Middle frontal gyrus (tissue), 1 donor: Measurements from ENCODE around the gene BRD9.
"Not testable (repeated sequence)": the region's sequence is repeated elsewhere in the genome, so short reads cannot be mapped to it uniquely, and the experiment has no call there.

Experiments
- DNase-seq: peaks from one replicate; pipeline ENCODE4 v3.0.0-alpha.2; 2015; ENCODE audit warnings: low spot score; ENCODE audit errors: extremely low spot score

BRD9 gene

DNA sequence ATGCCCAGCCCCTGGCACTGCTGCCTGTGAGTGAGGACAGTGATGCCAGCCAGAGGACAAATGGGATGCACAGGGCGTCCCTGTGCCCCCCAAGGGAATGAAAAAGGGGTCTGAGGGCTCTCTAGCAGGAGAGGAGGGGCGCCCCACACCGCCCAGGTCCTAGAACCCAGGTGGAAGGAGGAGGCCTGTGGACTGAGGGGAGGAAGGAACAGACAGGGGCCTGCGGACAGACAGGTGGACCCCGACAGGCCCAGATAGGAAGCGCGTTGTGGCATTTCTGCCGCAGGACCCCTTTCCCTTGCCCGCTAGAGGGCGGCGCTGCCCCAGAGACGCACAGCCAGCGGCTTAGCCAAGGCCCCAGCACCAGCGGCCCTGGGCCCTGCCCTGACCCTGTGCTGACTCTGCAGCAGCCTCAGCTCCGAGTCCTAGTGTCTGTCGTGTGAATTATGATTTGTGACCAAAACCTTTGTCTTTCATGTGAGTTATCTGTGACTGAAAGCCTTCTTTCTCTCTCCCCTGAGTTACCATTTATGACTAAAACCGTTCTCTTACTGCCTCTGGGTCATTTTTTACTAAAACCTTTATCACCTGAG is 30.8 kb upstream of the BRD9 start:
- DNase-seq, result no peak

GRCh38 chr5:922436-923280 is 30.1 kb upstream of the BRD9 start:
- no peak for DNase-seq

- no peak for DNase-seq
These were observed 29.1 kb upstream of the BRD9 start for GRCh38 chr5:921456-922435.

DNA sequence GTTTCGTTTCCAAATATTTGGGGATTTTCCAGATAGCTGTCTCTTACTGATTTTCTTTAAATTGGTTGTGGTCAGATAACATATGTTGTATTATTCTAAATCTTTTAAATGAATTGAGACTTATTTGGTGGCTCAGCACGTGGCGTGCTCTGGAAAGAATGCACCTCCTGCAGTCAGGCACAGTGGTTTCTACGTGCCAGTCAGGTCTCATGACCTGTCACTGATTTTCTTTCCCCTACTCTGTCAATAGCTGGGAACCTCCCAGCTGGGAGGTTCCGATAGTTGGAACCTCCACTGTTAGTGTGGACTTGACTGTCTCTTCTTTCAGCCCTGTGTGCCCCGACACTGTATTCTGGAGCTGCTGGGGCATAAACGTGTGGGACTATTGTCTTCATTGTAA is 27.7 kb upstream of the BRD9 start:
- no peak for DNase-seq

GRCh38 chr5:919356-920000 is 26.9 kb upstream of the BRD9 start:
- DNase-seq, result no peak

- DNase-seq, result not testable (repeated sequence)
These were observed 26.1 kb upstream of the BRD9 start for GRCh38 chr5:918717-919116.

GRCh38 chr5:916441-917293 is 24.1 kb upstream of the BRD9 start:
- no peak for DNase-seq

DNA sequence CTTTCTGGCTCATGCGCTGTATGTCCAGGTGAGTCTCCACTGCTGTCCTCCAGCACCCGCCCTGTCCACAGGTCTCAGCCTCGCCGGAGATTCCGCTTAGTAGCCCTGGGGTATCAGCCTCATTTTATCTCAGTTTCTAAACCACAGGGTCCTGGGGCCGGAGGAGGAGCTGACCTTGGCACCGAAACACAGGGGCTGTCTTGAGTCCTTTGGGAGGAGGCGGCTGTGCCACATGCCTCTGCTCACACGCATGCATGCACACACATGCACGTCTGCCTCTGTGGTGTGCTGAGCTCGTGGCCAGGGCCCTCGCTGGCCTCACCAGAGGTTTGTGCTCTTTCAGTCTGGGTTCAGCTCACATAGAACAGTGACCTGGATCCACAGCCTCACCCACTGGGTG is 23.3 kb upstream of the BRD9 start:
- no peak for DNase-seq

- DNase-seq, result not testable (repeated sequence)
These were observed 22.7 kb upstream of the BRD9 start for GRCh38 chr5:915346-915745.

- DNase-seq, result no peak
These were observed 22.0 kb upstream of the BRD9 start for GRCh38 chr5:914612-915011.

DNA sequence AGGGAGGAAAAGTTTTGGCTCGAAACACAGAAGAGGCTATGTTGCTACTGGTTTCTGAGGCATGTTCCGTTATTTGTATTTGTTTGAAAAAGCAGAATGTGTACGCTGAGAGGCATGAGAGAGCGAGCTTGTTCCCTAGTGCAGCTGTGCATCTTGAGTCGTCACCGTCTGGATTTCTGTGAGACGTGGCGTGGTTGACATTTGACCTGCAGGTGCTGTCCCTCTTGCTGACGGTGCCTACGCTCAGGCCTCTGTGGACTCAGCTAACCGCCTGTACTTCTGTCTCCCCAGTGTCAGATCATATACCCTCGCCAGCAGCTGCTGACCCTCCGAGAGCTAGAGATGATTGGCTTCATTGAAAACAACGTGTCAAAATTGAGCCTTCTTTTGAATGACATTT is 21.6 kb upstream of the BRD9 start:
- no peak for DNase-seq

DNA sequence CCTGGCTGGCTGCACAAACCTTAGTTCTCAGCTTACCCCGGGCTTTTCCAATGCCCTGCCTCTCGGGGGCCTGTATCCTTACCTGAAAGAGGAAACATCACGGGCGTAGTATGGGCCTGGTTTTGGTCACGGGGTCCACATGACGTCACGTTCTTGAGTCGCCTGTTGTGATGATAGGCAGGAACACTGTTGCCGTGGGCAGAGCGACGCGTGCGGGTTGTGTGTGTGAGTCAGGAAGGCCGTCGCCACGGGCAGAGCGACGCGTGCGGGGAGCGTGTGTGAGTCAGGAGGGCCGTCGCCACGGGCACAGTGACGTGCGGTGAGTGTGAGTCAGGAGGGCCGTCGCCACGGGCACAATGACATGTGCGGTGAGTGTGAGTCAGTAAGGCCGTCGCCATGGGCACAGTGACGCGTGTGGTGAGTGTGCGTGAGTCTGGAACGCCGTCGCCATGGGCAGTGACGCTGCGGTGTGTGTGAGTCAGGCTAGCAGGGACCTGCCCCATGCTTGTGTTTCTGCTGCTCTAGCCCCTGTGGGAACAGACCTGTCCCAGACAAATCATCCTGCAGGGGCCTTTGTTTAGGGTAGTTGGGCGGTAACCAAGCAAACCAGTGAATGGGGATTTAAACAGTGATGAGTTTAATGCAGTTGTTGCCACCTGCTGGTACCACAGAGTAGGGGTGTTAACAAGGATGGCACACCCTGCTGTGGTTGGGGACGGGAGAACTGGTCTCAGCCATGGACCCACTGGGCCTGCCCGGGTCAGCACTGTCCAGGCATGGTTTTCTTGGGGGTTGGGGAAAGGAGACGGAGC is 19.9 kb upstream of the BRD9 start:
- DNase-seq, result no peak

GRCh38 chr5:911601-912000 is 19.0 kb upstream of the BRD9 start:
- DNase-seq, result no peak

- no peak for DNase-seq
These were observed 18.2 kb upstream of the BRD9 start for GRCh38 chr5:910769-911160.

- DNase-seq, result no peak
These were observed 17.6 kb upstream of the BRD9 start for GRCh38 chr5:909994-910768.

GRCh38 chr5:909086-909485 is 16.5 kb upstream of the BRD9 start:
- DNase-seq, result no peak

GRCh38 chr5:908172-908571 is 15.6 kb upstream of the BRD9 start:
- DNase-seq, result no peak

DNA sequence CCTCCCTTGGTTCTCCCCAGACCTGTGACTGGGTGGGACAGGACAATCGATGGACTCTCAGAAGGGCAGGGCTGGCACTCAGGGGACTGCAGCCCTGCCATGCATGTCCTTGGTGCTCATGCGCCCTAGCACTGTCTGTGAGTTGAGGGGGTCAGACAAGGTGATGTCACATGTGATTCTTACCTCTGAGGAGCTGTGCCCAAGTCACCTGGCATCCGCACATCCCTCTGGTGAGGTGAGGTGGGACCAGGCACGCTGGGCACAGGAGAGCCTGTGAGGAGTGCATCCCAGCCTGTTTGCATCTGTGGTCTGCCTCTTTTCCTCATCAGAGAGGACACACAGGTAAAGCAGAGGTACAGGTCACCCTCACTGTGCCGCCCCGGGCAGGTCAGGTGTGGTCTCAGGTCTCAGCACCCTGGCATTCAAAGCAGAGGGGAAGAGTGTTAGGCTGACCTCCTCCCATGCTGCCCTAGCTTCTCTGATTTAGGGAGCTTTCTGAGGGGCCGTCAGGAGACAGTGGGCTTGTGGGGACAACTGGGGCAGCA is 14.8 kb upstream of the BRD9 start:
- DNase-seq, result no peak
